Measurements from ENCODE around the gene HSPD1. TPM values are rescaled to one million over a fixed set of nuclear protein-coding genes. Genes with fewer than 3 reads are reported as not detected.
A peak's percentile ranks its signal among the peaks of the same experiment; 100 is the strongest.

The HSPD1 gene
- total and polyA plus RNA-seq, 4 donors: 185 to 490 (median 287) TPM

DNA sequence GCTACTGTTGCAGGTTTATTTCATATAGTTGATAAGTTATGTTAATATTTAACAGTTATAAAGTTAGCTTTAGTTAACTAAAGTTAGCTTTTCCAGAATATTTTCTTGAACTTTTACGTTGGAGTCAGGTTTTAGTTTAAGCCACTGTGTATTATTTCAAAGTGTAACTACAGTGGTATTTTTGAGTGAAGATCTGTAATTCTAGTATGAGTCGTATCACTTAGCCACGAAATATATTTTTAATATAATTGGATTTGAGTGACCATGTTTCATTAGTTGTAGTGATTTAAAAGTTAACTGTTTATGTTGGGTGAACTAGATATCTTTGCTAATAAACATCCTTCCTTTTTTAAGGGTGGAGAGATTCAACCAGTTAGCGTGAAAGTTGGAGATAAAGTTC lies 3.0 kb upstream of the HSPD1 start:
- WGBS: 67% methylated on average over 4 of the region's 4 CpGs
- H3K4me3 ChIP-seq (ENCODE audit: low read depth in 1 of 3, low read length in 3 of 3): no peak overlapping the region
- peaks cover 3 to 14% (median 4%) of the 10 kb centered on the region in 4 donors for H3K4me1 ChIP-seq (ENCODE audit: control insufficient read depth in 4 of 4, insufficient read depth in 4 of 4, low read length in 3 of 4)
- H3K27me3 ChIP-seq (ENCODE audit: control insufficient read depth in 4 of 4, insufficient read depth in 4 of 4, low read length in 3 of 4): no peaks in the 10 kb centered on the region
- H3K27ac ChIP-seq (ENCODE audit: low read depth in 1 of 2, low read length in 2 of 2): no peak overlapping the region
- peaks cover 0 to 18% (median 7%) of the 10 kb centered on the region in 4 donors for H3K36me3 ChIP-seq (ENCODE audit: control insufficient read depth in 4 of 4, insufficient read depth in 3 of 4, low read depth in 1 of 4, low read length in 3 of 4)
- DNase-seq (ENCODE audit: low spot score): no peak
- TF ChIP-seq YY1 (IDR thresholded peaks at IDR 0.05) (peak; percentile 6), RAD21 (IDR thresholded peaks at IDR 0.05) (no peak)
- H3K9me3 ChIP-seq (ENCODE audit: control insufficient read depth in 4 of 4, low read length in 3 of 4): no peaks in the 10 kb centered on the region
- H3K9ac ChIP-seq (ENCODE audit: low read depth in 1 of 2, low read length in 2 of 2): peak overlapping the region in 1 of 2 donors; percentile 96

DNA sequence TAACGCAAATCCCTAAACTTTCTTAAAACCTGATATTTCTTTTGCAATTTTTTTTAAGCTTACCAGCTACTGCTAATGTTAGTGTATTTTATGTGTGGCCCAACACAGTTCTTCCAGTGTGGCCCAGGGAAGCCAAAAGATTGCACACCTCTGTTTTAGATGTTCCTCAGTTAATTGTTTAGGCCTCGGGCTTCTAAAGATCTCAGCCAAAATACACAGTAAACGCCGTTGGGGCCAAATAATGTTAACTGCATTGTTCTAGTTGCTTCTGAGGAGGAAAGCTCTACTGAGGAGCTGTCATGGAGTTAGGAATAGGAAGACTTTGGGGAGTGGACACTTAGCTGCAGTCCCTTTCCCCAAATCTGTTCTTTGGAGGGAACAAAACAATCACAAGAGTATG lies 2.6 kb upstream of the HSPD1 start:
- WGBS: 35% methylated on average over 4 of the region's 4 CpGs
- H3K27me3 ChIP-seq (ENCODE audit: control insufficient read depth in 4 of 4, insufficient read depth in 4 of 4, low read length in 3 of 4): no peaks in the 10 kb centered on the region
- peak overlapping the region; percentile 46 to 96 for H3K9ac ChIP-seq (ENCODE audit: low read depth in 1 of 2, low read length in 2 of 2)
- H3K4me3 ChIP-seq (ENCODE audit: low read depth in 1 of 3, low read length in 3 of 3): peak overlapping the region; percentile 26 to 82 (median 72)
- TF ChIP-seq TAF1 (conservative IDR thresholded peaks at IDR 0.05): no peak
- TF ChIP-seq YY1 (IDR thresholded peaks at IDR 0.05): peak; percentile 14
- no peak for TF ChIP-seq RXRA (IDR thresholded peaks at IDR 0.05)
- TF ChIP-seq RAD21 (IDR thresholded peaks at IDR 0.05): no peak
- TF ChIP-seq, protein P1, sequence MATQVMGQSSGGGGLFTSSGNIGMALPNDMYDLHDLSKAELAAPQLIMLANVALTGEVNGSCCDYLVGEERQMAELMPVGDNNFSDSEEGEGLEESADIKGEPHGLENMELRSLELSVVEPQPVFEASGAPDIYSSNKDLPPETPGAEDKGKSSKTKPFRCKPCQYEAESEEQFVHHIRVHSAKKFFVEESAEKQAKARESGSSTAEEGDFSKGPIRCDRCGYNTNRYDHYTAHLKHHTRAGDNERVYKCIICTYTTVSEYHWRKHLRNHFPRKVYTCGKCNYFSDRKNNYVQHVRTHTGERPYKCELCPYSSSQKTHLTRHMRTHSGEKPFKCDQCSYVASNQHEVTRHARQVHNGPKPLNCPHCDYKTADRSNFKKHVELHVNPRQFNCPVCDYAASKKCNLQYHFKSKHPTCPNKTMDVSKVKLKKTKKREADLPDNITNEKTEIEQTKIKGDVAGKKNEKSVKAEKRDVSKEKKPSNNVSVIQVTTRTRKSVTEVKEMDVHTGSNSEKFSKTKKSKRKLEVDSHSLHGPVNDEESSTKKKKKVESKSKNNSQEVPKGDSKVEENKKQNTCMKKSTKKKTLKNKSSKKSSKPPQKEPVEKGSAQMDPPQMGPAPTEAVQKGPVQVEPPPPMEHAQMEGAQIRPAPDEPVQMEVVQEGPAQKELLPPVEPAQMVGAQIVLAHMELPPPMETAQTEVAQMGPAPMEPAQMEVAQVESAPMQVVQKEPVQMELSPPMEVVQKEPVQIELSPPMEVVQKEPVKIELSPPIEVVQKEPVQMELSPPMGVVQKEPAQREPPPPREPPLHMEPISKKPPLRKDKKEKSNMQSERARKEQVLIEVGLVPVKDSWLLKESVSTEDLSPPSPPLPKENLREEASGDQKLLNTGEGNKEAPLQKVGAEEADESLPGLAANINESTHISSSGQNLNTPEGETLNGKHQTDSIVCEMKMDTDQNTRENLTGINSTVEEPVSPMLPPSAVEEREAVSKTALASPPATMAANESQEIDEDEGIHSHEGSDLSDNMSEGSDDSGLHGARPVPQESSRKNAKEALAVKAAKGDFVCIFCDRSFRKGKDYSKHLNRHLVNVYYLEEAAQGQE (IDR thresholded peaks at IDR 0.05): peak; percentile 29
- no peak for TF ChIP-seq FOXA1 (IDR thresholded peaks at IDR 0.05)
- TF ChIP-seq HNF4G (IDR thresholded peaks at IDR 0.05): no peak
- TF ChIP-seq GABPA (IDR thresholded peaks at IDR 0.05 in 1 of 2, conservative IDR thresholded peaks at IDR 0.05 in 1 of 2): no peak
- H3K27ac ChIP-seq (ENCODE audit: low read depth in 1 of 2, low read length in 2 of 2): peak overlapping the region; percentile 93 to 97
- peaks cover 3 to 19% (median 5%) of the 10 kb centered on the region in 4 donors for H3K4me1 ChIP-seq (ENCODE audit: control insufficient read depth in 4 of 4, insufficient read depth in 4 of 4, low read length in 3 of 4)
- no peak for DNase-seq (ENCODE audit: low spot score)
- H3K36me3 ChIP-seq (ENCODE audit: control insufficient read depth in 4 of 4, insufficient read depth in 3 of 4, low read depth in 1 of 4, low read length in 3 of 4): peaks cover 0 to 23% (median 7%) of the 10 kb centered on the region in 4 donors
- no peaks in the 10 kb centered on the region for H3K9me3 ChIP-seq (ENCODE audit: control insufficient read depth in 4 of 4, low read length in 3 of 4)

DNA sequence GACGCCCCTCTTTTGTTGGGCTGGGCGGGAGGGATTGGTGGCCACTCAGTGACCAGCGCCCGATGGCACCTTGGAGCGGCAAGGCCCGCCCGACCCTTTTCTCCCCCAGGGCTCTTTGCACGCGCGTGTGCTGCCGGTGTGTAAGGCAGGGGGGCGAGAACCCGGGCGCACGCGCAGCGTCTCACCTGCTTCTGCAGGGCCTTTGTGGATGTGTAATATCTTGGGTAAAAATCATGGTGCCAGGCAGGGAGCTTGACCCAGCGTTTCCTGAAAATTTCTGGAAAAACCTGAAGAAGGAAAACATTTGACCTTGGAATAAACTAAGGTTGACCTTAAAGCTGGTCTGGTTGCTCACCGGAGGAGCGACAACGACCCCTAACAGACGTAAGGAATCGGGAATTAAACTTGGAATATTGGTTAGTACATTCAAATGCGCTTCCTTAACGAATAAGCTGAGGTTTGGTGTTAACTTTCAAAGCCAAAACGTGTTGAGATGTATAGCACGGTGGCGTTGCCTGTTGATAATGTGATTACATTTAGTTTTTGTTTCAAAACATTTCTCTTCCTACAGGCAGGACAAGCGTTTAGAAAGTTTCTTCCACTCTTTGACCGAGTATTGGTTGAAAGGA lies 977 bp upstream of the HSPD1 start:
- Histone ChIP-seq H3K27ac (ENCODE audit: low read depth in 1 of 2, low read length in 2 of 2) (peak overlapping the region; percentile 93 to 97), H3K9me3 (ENCODE audit: control insufficient read depth in 4 of 4, low read length in 3 of 4) (no peaks in the 10 kb centered on the region), H3K4me1 (ENCODE audit: control insufficient read depth in 4 of 4, insufficient read depth in 4 of 4, low read length in 3 of 4) (peaks cover 8 to 34% (median 10%) of the 10 kb centered on the region in 4 donors), H3K27me3 (ENCODE audit: control insufficient read depth in 4 of 4, insufficient read depth in 4 of 4, low read length in 3 of 4) (no peaks in the 10 kb centered on the region), H3K4me3 (ENCODE audit: low read depth in 1 of 3, low read length in 3 of 3) (peak overlapping the region; percentile 72 to 90 (median 82)), H3K36me3 (ENCODE audit: control insufficient read depth in 4 of 4, insufficient read depth in 3 of 4, low read depth in 1 of 4, low read length in 3 of 4) (peaks cover 3 to 38% (median 19%) of the 10 kb centered on the region in 4 donors), H3K9ac (ENCODE audit: low read depth in 1 of 2, low read length in 2 of 2) (peak overlapping the region; percentile 92 to 96)
- DNase-seq (ENCODE audit: low spot score): no peak
- WGBS: under 1% methylated on average over 30 of the region's 30 CpGs
- TF ChIP-seq SP1 (IDR thresholded peaks at IDR 0.05) (no peak), RXRA (IDR thresholded peaks at IDR 0.05) (no peak), HNF4G (IDR thresholded peaks at IDR 0.05) (no peak), EGR1 (IDR thresholded peaks at IDR 0.05; ENCODE audit: low read depth in 2 of 2) (no peak), TAF1 (conservative IDR thresholded peaks at IDR 0.05) (no peak), HNF4A (conservative IDR thresholded peaks at IDR 0.05) (no peak), NR2F2 (IDR thresholded peaks at IDR 0.05) (no peak), JUND (IDR thresholded peaks at IDR 0.05) (no peak), RAD21 (IDR thresholded peaks at IDR 0.05) (no peak), FOXA2 (IDR thresholded peaks at IDR 0.05) (no peak), GABPA (IDR thresholded peaks at IDR 0.05 in 1 of 2, conservative IDR thresholded peaks at IDR 0.05 in 1 of 2) (no peak), FOXA1 (IDR thresholded peaks at IDR 0.05) (no peak), YY1 (IDR thresholded peaks at IDR 0.05) (no peak)
- TF ChIP-seq, protein P1 (IDR thresholded peaks at IDR 0.05): no peak
- TF ChIP-seq, protein P2, sequence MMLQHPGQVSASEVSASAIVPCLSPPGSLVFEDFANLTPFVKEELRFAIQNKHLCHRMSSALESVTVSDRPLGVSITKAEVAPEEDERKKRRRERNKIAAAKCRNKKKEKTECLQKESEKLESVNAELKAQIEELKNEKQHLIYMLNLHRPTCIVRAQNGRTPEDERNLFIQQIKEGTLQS (IDR thresholded peaks at IDR 0.05): no peak
- TF ChIP-seq, protein P3, sequence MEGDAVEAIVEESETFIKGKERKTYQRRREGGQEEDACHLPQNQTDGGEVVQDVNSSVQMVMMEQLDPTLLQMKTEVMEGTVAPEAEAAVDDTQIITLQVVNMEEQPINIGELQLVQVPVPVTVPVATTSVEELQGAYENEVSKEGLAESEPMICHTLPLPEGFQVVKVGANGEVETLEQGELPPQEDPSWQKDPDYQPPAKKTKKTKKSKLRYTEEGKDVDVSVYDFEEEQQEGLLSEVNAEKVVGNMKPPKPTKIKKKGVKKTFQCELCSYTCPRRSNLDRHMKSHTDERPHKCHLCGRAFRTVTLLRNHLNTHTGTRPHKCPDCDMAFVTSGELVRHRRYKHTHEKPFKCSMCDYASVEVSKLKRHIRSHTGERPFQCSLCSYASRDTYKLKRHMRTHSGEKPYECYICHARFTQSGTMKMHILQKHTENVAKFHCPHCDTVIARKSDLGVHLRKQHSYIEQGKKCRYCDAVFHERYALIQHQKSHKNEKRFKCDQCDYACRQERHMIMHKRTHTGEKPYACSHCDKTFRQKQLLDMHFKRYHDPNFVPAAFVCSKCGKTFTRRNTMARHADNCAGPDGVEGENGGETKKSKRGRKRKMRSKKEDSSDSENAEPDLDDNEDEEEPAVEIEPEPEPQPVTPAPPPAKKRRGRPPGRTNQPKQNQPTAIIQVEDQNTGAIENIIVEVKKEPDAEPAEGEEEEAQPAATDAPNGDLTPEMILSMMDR (IDR thresholded peaks at IDR 0.05; ENCODE audit: low read depth, low read length, missing input control): no peak
- TF ChIP-seq, protein P4, sequence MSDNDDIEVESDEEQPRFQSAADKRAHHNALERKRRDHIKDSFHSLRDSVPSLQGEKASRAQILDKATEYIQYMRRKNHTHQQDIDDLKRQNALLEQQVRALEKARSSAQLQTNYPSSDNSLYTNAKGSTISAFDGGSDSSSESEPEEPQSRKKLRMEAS (IDR thresholded peaks at IDR 0.05): no peak
